RWPE2 (cell line): Measurements from ENCODE around the gene CLIC4.

ENCODE experiments used
- ATAC-seq: fragments of 200-7000 bp; cut with Tn5 transposase; 3 replicates; pipeline ENCODE4 v1.9.1; 2021; ENCODE audit warnings: low read depth
- DNase-seq: peaks from one replicate; pipeline ENCODE4 v3.0.0-alpha.2; 2020; ENCODE audit warnings: low spot score
- H3K27ac ChIP-seq: fragments of 450-650 bp; 2 replicates; pipeline ENCODE4 v1.5.1; 2017; ENCODE audit warnings: mild to moderate bottlenecking; ENCODE audit not compliant: poor library complexity, severe bottlenecking
- H3K27me3 ChIP-seq: fragments of 250-450 bp; sonication (Bioruptor Pico); 2 replicates; pipeline ENCODE4 v1.5.1; 2021; ENCODE audit warnings: mild to moderate bottlenecking, moderate library complexity; ENCODE audit not compliant: insufficient read depth, poor library complexity, severe bottlenecking
- H3K36me3 ChIP-seq: fragments of 250-450 bp; sonication (Bioruptor Pico); 2 replicates; pipeline ENCODE4 v1.5.1; 2020; ENCODE audit warnings: low read depth, mild to moderate bottlenecking, moderate library complexity
- H3K4me1 ChIP-seq: fragments of 250-450 bp; sonication (Bioruptor Pico); 2 replicates; pipeline ENCODE4 v1.5.1; 2021; ENCODE audit warnings: mild to moderate bottlenecking, moderate library complexity; ENCODE audit not compliant: insufficient read depth, poor library complexity, severe bottlenecking
- H3K4me3 ChIP-seq: fragments of 250-450 bp; sonication (Bioruptor Pico); 2 replicates; pipeline ENCODE4 v1.5.1; 2021; ENCODE audit warnings: mild to moderate bottlenecking, moderate library complexity; ENCODE audit not compliant: severe bottlenecking
- H3K9me3 ChIP-seq: fragments of 250-450 bp; sonication (Bioruptor Pico); 2 replicates; pipeline ENCODE4 v1.5.1; 2021; ENCODE audit warnings: mild to moderate bottlenecking, moderate library complexity; ENCODE audit not compliant: severe bottlenecking
- TF ChIP-seq, protein P1 (sequence below): fragments of 450-650 bp; IDR thresholded peaks from one replicate; pipeline ENCODE4 v1.5.1; 2017; ENCODE audit warnings: mild to moderate bottlenecking, moderate library complexity; ENCODE audit not compliant: poor library complexity, severe bottlenecking

CLIC4 gene

DNA sequence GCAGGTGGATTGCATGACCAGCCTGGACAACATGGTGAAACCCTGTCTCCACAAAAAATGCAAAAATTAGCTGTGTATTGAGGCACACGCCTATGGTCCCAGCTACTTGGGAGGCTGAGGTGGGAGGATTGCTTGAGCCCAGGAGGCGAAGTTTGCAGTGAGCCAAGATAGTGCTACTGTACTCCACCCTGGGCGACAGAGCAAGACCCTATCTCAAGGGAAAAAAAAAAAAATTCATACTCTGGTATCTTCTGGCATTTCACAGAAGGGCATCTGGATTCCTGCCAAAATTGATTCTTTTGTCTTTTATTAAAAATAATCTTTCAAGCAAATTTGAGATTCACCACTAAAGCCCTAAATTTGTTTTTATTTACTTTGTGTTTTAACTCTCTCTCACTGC is 19.2 kb downstream of the CLIC4 start:
- DNase-seq (no peak), ATAC-seq (no peak)
- Histone ChIP-seq H3K4me1 (peaks cover 13% of the 10 kb centered on the region), H3K27me3 (no peaks in the 10 kb centered on the region), H3K9me3 (no peaks in the 10 kb centered on the region), H3K27ac (peak overlapping the region; percentile 14), H3K4me3 (no peak overlapping the region), H3K36me3 (peaks cover 12% of the 10 kb centered on the region)
- TF ChIP-seq, protein P1, sequence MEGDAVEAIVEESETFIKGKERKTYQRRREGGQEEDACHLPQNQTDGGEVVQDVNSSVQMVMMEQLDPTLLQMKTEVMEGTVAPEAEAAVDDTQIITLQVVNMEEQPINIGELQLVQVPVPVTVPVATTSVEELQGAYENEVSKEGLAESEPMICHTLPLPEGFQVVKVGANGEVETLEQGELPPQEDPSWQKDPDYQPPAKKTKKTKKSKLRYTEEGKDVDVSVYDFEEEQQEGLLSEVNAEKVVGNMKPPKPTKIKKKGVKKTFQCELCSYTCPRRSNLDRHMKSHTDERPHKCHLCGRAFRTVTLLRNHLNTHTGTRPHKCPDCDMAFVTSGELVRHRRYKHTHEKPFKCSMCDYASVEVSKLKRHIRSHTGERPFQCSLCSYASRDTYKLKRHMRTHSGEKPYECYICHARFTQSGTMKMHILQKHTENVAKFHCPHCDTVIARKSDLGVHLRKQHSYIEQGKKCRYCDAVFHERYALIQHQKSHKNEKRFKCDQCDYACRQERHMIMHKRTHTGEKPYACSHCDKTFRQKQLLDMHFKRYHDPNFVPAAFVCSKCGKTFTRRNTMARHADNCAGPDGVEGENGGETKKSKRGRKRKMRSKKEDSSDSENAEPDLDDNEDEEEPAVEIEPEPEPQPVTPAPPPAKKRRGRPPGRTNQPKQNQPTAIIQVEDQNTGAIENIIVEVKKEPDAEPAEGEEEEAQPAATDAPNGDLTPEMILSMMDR = no peak

DNA sequence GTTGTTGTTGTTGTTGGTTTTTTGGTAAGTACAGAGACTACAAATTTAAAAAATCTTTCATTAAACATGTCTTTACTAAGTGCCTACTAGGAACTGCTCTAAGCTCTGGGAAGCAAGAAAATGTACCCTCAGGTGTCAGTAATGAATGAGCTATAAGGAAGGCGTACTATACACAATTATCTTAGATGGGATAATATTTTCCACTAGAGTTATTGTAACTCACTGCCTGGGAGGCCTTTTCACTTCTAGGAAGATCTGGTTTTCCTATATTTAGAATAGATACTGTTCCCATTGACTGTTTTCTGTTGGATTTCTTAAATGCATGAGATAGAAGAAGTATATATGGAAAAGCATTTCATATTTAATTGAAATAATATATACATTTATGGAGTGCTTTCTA is 19.6 kb downstream of the CLIC4 start:
- ATAC-seq = no peak

DNA sequence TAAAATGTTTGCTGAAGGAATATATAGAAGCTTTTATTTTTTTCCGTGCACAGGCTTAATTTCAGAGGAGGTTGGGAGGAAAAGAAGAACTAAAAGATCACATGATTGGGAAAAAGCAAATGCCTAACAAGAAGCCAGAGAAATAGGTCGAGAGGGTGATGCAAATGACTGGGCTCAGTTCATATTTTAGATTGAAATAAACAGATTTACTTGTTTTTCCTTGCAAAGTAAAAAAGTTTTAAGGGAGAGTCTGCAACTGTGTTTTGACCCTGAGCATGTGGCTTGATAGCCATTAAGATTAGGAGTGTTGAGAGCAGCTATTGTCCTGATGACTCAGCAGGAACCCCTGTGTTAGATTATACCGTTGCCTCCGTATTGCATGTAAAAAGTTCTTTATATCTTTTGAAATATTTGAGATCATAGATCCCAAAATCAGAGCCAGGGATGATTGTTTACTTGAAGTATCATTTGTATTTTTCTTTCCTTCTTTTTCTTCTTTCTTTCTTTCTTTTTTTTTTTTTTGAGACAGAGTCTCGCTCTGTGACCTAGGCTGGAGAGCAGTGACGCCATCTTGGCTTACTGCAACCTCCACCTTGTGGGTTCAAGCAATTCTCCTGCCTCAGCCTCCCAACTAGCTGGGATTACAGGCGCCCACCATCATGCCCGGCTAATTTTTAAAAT is 20.2 kb downstream of the CLIC4 start:
- peaks cover 9% of the 10 kb centered on the region for H3K36me3 ChIP-seq
- no peak for ATAC-seq
- H3K9me3 ChIP-seq = no peaks in the 10 kb centered on the region
- peak overlapping the region; percentile 14 for H3K27ac ChIP-seq
- no peak overlapping the region for H3K4me3 ChIP-seq
- no peaks in the 10 kb centered on the region for H3K27me3 ChIP-seq
- H3K4me1 ChIP-seq = peaks cover 21% of the 10 kb centered on the region
- no peak for DNase-seq
- TF ChIP-seq, protein P1 = no peak

More for the DNA sequence above, 19.6 kb downstream of the CLIC4 start:
- Histone ChIP-seq H3K27ac (peak overlapping the region; percentile 14), H3K36me3 (peaks cover 9% of the 10 kb centered on the region), H3K27me3 (no peaks in the 10 kb centered on the region), H3K4me1 (peaks cover 18% of the 10 kb centered on the region), H3K4me3 (no peak overlapping the region), H3K9me3 (no peaks in the 10 kb centered on the region)
- TF ChIP-seq, protein P1 = no peak
- no peak for DNase-seq

DNA sequence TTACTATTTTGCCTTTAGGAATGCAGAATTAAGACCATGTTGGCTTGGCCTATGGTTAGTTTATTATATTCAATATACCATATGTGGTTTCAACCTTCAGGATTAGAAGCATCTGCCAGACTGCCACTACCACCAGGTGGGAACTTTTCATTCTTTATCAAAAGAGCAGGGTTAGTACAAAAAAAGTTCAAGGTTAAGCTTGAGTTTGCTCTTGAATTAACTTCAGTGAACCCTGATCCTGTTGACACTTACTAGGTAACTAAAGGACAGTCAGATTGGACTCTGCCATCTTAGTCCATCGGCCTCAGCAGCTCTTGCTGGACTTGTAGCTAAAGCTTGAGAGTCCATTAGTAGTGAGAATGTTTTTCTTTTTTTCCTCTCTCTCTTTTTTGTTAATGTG is 22.1 kb downstream of the CLIC4 start:
- Histone ChIP-seq H3K27ac (no peak overlapping the region), H3K36me3 (peaks cover 16% of the 10 kb centered on the region), H3K4me1 (peaks cover 36% of the 10 kb centered on the region), H3K4me3 (no peak overlapping the region), H3K27me3 (no peaks in the 10 kb centered on the region), H3K9me3 (no peaks in the 10 kb centered on the region)
- ATAC-seq (no peak), DNase-seq (no peak)
- TF ChIP-seq, protein P1 = no peak

DNA sequence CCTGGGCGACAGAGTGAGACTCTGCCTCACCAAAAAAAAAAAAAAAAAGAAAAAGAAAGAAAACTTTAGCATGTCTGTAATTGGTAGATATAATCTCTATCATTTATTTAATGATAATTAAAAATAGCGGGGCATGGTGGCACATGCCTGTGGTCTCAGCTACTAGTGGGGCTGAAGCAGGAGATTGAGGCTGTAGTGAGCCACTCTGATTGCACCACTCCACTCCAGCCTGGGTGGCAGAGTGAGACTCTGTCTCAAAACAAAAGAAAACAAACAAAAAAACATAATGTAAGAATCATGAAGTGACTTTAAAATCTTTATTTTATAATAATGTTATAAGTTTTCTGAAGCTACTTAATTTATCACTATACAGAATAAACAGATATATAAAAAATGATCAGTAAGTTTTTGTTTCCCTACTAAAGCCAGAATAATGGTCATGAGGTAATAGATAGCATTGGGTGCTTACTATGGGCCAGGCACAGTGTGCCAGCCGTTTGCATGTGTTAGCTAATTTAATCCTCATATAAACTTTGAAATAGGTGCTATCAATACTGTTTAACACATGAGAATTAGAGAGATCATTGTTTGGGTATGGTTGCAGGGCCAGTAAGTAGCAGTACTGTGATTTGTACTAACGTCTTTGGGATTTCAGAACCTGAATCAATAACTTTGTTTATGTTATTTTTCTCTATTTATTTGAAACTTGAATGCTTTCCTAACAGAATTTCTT is 23.8 kb downstream of the CLIC4 start:
- ATAC-seq = no peak
- H3K27ac ChIP-seq = peak overlapping the region; percentile 78

More for the DNA sequence above, 23.8 kb downstream of the CLIC4 start:
- Histone ChIP-seq H3K4me3 (no peak overlapping the region), H3K27me3 (no peaks in the 10 kb centered on the region), H3K36me3 (peaks cover 16% of the 10 kb centered on the region), H3K9me3 (no peaks in the 10 kb centered on the region), H3K4me1 (peaks cover 36% of the 10 kb centered on the region)
- TF ChIP-seq, protein P1 = no peak
- no peak for DNase-seq
